Activated CD8-positive, alpha-beta memory T cell treated with anti-CD3 and anti-CD28 coated beads, Interleukin-2, amount 50 U/mL, for 24 hours (primary cell): Measurements from ENCODE around the gene SURF1.
A peak's percentile ranks its signal among the peaks of the same experiment; 100 is the strongest.
"Not testable (repeated sequence)": the region's sequence is repeated elsewhere in the genome, so short reads cannot be mapped to it uniquely, and the experiment has no call there.

ENCODE experiments used
- DNase-seq: peaks from one replicate; pipeline ENCODE4 v3.0.0-alpha.2; 2020; ENCODE audit errors: extremely low read depth

SURF1 gene

DNA sequence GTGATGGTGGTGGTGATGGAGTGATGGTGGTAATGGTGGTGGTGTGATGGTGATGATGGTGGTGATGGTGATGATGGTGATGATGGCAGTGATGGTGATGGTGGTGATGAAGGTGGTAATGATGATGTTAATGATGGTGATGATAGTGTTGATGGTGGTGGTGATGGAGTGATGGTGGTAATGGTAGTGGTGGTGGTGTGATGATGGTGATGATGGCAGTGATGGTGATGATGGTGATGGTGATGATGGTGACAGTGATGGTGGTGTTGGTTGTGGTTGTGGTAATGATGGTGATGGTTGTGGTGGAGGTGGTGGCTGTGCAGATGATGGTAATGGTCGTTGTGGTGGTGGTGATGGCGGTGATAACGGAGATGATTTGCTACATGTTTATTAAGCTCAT lies 27.2 kb upstream of the SURF1 start:
- no peak for DNase-seq

DNA sequence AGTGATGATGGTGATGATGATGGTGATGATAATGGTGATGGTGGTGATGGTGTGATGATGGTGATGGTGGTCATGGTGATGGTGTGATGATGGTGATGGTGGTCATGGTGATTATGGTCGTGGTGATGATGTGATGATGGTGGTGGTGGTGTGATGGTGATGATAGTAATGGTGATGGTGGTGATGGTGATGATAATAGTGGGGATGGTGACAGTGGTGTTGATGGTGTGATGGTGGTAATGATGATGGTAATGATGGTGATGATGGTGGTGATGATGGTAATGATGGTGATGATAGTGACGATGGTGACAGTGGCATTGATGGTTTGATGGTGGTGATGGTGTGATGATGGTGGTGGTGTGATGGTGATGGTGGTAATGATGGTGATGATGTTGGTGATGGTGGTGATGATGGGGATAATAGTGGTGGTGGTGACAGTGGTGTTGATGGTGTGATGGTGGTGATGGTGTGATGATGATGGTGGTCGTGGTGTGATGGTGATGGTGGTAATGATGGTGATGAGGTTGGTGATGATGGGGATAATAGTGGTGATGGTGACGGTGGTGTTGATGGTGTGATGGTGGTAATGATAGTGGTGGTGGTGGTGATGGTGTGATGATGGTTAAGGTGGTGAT lies 26.3 kb upstream of the SURF1 start:
- DNase-seq = no peak

GRCh38 chr9:133380734-133381133 lies 24.4 kb upstream of the SURF1 start:
- no peak for DNase-seq

DNA sequence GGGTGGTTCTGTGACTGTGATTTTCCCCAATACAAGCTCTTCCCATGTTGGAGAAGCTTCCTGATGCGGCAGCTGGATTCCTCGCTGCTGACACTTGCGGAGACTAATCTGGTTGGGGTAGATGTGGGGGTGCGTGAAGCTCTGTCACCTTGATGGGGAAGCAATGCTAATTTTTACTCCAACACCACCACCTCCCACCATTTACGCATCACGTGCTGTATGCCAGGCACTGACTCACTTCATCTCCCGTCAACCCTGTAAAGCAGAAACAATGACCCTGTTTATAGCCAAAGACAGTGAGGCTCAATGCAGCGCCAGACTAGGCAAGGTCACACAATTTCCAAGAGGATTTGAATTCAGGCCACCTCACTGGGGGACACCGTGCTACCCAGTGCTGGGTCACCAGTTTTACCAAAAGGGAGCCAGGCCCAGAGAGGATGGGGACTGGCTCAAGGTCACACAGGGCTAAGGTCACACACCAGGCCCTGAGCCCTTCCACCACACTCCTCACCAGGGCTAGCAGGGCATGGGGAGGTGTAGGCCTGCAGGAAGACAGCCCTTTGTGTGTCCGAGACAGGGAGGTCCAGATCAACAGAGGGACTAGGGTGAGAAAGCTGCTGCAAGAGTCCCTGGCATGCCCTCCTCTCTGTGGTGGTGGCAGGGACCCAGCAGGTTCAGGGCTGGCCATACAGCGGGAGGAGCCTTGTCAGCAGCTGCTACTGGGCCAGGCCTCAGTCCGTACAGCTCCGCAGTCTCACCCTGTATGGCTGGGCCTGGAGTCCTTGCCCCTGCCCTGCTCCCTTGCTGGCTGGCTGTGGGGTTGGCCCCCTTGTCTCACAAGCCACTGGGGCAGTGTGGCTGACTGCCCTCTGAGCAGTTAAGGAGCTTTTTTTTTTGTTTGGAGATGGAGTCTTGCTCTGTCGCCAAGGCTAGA lies 23.1 kb upstream of the SURF1 start:
- no peak for DNase-seq

GRCh38 chr9:133378408-133378962 lies 22.2 kb upstream of the SURF1 start:
- DNase-seq = no peak

DNA sequence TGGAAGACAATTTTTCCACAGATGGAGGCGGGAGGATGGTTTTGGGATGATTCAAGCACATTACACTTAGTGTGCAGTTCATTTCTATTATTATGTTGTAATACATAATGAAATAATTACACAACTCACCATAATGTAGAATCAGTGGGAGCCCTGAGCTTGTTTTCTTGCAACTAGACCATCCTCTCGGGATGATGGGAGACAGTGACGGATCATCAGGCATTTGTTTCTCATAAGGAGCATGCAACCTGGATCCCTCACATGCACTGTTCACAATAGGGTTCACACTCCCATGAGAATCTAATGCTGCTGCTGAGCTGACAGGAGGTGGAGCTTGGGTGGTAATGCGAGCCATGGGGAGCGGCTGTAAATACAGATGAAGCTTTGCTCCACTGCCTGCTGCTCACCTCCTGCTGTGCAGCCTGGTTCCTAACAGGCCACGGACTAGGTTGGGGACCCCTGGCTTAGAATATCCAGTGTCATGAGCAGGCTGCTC lies 21.5 kb upstream of the SURF1 start:
- no peak for DNase-seq

GRCh38 chr9:133377280-133377679 lies 21.0 kb upstream of the SURF1 start:
- DNase-seq = not testable (repeated sequence)

GRCh38 chr9:133375724-133376654 lies 19.7 kb upstream of the SURF1 start, which contains the start of the genes STKLD1 and SURF4:
STKLD1 (plus strand) TSS chr9:133376366; CDS start chr9:133376474, 108 bp downstream.
SURF4 (minus strand) TSS chr9:133376060; CDS start chr9:133375969, 91 bp downstream.
- DNase-seq = peak; percentile 79

DNA sequence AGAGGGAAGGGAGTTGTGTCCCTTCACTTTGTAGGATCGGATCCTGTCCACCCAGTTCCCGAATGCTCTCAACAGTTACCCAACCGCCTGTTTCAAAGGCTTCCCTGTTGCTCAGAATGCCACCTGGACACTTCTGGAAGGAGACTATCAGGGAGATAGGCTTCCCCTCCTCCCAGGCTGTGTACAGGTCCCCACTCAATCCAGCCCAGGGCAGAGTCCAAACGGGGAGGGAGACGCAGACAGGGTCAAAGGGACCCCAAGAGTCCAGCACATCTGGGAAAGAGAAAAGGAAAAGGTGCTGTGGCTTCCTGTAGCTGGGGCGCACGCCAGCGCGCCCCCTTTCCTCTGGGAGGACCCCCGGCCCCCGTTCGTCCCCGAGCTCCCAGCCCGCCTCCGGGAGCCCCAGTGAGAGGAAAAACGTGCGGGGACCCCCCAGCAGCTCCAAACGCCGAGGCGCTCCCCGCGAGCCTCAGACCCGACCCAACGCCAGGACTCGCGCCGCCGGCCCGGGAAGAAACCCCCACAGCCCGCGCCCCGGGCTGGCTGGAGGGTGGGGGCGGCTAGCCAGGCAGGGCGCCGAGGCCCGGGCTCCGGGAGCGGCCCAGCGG lies 18.9 kb upstream of the SURF1 start:
- no peak for DNase-seq

DNA sequence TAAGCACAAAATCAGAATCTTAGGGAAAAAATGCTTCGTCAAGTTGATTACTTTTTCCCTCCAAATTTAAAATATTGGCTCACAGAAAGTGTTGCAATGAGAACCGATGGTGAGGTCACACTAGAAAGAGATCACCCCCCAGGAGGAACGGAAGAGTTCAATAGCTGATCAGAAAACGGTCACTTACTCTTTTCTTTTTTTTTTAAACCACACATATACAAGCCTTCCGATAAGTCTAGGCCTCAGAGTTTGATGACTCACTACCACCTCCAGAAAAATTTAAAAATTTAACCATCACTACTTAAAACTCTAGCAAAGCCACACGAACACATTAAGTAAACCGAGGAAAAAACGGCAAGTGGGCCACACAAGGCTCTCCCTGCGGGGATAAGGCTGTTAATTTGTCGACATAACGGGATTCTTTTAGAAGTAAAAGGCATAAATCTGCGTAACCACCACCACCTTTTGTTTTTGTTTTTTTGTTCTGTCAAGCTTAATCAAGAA lies 18.4 kb upstream of the SURF1 start:
- no peak for DNase-seq

GRCh38 chr9:133372144-133372543 lies 15.9 kb upstream of the SURF1 start:
- DNase-seq = no peak

DNA sequence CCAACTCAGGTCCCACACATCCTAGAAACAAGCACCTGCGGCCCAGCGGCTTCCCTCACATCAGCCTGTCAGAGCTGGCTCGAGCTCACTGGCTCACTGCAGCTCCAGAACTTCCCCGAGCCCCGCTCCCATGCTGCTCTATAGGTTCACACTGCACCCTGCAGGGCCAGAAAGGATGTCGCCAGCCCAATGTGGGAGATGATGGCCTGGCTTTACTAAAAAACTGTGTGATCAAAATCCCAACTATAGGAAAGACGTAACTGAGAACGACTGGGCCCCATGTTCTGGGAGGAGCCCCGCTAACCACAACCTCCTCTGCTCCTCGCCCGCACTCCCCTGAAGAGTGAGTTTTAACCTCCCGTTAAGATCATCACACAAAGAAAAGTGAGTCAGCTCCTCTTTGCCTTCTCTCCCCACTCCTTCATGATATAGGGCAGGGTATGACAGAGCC lies 15.0 kb upstream of the SURF1 start:
- DNase-seq = peak; percentile 68

DNA sequence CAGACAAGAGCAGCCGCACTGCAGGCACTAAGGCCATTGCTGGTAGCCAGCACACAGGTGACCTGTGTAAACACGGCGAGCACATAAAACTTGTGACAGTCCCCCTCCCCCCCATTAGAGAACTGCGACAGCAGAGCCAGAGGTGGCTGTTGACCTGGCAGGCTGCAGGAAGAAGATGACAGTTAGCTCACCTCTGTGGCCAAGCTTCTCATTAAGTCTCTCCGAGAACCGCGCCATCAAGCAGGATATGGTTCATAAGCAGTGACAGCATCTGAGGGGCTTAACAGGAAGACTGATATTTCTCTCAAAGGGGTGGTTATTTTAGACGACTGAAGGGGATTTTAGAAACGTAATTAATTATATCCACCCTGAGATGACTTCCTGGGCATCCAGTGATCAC lies 14.4 kb upstream of the SURF1 start:
- DNase-seq = no peak

DNA sequence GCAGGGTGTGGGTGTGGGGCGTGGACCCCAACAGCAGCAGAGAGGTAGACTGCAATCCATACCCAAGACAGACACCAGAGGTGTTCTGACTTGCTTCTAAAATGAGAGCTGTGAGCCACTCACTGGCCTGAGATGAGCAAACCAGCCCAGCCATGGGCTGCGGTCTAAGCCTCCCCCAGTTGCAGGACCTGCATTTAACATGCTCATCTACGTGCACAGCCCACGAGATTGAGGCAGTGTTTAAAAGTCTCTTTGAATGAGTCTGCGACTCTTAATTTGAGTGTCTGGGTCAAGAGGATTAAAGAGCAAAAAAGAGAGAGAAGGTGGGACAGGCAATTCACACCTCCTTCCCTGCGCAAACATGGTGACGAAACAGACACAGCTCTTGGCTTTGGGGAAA lies 13.6 kb upstream of the SURF1 start:
- DNase-seq = no peak

DNA sequence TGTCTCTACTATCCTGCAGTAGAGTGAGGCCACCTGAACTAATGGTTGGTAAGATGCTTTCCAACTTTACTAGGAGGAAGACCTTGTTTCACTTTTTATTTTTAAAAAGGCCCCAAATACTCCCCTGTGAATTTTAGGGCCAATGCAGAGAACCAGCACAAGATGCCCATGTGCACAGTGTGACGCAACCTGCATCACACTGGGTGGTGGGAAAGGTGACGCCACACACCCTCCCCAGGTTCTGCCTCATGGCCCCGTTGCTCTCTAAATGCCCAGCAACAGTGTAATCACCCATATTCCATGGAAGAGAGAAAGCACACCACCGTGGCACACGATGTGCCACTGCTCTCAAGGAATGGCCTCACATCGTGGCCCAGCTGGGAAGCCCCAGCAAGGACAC lies 13.1 kb upstream of the SURF1 start:
- DNase-seq = no peak

DNA sequence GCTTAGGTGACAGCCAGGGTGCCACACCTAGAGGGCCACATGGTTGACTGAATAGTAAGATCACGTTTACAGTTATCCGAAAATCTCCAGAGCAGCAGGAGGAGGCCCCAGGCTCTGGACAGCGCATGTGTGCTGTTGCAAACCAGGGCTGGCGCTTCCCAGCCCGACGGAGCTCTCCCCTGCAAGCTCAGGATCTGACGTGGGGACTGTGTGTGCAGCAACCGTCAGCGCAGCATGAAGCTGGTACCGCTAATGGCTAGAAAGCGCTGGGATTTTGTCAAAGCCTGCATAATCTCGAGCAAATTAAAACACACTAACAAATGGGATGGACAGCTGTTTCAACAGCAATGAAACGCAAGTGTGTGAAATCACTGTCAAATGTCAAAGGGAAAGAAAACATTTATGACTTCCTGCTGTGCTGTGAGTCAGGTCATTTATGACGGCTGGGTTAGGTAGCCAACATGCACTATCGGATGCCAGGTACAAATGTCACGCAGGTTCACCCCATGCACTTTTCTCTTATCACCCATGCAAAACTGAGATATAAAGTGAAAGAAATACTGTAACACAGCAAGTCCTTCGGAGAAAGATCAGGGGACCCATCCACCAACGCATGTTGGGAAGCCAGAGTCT lies 12.1 kb upstream of the SURF1 start:
- DNase-seq = no peak

- no peak for DNase-seq
Measured at GRCh38 chr9:133367778-133368177, 11.5 kb upstream of the SURF1 start.

GRCh38 chr9:133367221-133367620 lies 10.9 kb upstream of the SURF1 start:
- no peak for DNase-seq

- no peak for DNase-seq
Measured at GRCh38 chr9:133366435-133366834, 10.1 kb upstream of the SURF1 start.

DNA sequence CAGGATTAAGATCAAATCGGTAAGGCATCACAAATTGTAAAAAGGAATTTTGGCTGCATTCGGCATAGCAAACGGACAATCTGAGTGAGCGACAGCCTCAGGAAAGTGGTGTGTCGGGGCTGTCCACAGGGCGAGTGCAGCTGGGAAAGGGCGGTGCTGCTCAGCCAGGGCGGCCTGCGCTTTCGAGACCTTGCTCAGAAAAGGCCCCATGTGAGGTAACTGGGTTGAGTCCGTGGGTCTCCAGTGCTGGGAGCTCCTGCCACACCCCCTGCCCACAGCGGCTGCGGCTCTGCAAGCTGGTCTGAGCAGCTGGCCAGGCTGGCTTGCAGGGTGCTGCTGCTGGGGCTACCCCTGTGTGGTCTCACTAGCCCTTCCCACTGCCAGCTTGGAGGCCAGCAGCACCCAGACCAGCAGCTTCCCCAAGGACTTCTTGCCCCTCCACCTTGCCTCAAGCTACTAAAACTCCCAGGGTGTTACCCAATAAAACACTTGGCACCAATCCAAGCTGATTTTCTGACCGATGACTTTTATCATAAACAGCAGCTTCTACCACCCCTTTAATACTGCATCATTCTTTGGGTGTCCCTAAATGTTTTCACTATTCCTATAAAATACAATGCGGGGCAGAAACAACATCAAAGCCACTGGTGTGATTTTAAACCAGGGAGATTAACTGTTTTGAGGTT lies 6.2 kb upstream of the SURF1 start:
- DNase-seq = no peak
